Liver (tissue), 9 donors: ENCODE data around the gene GATB. TPM values are rescaled to one million over a fixed set of nuclear protein-coding genes. Genes with fewer than 3 reads are reported as not detected.

ENCODE experiments used
- DNase-seq: peaks from one replicate; pipeline ENCODE4 v3.0.0-alpha.2; 2017; ENCODE audit warnings: low spot score
- H3K27ac ChIP-seq, 2 donors: one replicate each; pipeline ENCODE4 v1.7.0; 2013; ENCODE audit warnings: inconsistent platforms in 2 of 2, low read length in 2 of 2, control low read depth in 1 of 2, low read depth in 1 of 2, mild to moderate bottlenecking in 1 of 2
- H3K27me3 ChIP-seq, 4 donors: one replicate each; pipeline versions ENCODE4 v1.6.1 to v1.7.0; 2013; ENCODE audit warnings: low read length in 3 of 4, inconsistent platforms in 1 of 4, mild to moderate bottlenecking in 1 of 4, moderate library complexity in 1 of 4; ENCODE audit not compliant: control insufficient read depth in 4 of 4, insufficient read depth in 4 of 4
- H3K36me3 ChIP-seq, 4 donors: one replicate each; pipeline versions ENCODE4 v1.6.1 to v1.7.0; 2013; ENCODE audit warnings: low read length in 3 of 4, mild to moderate bottlenecking in 3 of 4, low read depth in 1 of 4, moderate library complexity in 1 of 4; ENCODE audit not compliant: control insufficient read depth in 4 of 4, insufficient read depth in 3 of 4
- H3K4me1 ChIP-seq, 4 donors: one replicate each; pipeline versions ENCODE4 v1.6.1 to v1.7.0; 2013; ENCODE audit warnings: low read length in 3 of 4, mild to moderate bottlenecking in 3 of 4, moderate library complexity in 1 of 4; ENCODE audit not compliant: control insufficient read depth in 4 of 4, insufficient read depth in 4 of 4
- H3K4me3 ChIP-seq, 3 donors: one replicate each; pipeline versions ENCODE4 v1.6.1 to v1.7.0; 2013; ENCODE audit warnings: low read length in 3 of 3, control low read depth in 1 of 3, low read depth in 1 of 3, mild to moderate bottlenecking in 1 of 3
- H3K9ac ChIP-seq, 2 donors: one replicate each; pipeline ENCODE4 v1.7.0; 2013; ENCODE audit warnings: low read length in 2 of 2, mild to moderate bottlenecking in 2 of 2, moderate library complexity in 2 of 2, control low read depth in 1 of 2, low read depth in 1 of 2
- H3K9me3 ChIP-seq, 4 donors: one replicate each; pipeline versions ENCODE4 v1.6.1 to v1.7.0; 2013; ENCODE audit warnings: low read length in 3 of 4; ENCODE audit not compliant: control insufficient read depth in 4 of 4
- ATF3 ChIP-seq: IDR thresholded peaks from 2 replicates; pipeline ENCODE4 v1.6.1; 2016; ENCODE audit warnings: antibody characterized with exemption
- CTCF ChIP-seq: fragments of 150-350 bp; IDR thresholded peaks from 2 replicates; pipeline ENCODE4 v1.5.1; 2017; ENCODE audit warnings: improper control_type of control experiment, low read depth, low read length; ENCODE audit not compliant: missing input control
- EGR1 ChIP-seq, 2 donors: IDR thresholded peaks; 2 replicates each; pipeline ENCODE4 v1.6.1; 2016 to 2018; ENCODE audit warnings: antibody characterized with exemption in 2 of 2, low read depth in 2 of 2
- FOXA1 ChIP-seq: IDR thresholded peaks from 2 replicates; pipeline ENCODE4 v1.6.1; 2016; ENCODE audit warnings: antibody characterized with exemption
- GABPA ChIP-seq, 2 donors: IDR thresholded peaks in 1 of 2; conservative IDR thresholded peaks in 1 of 2; 2 replicates each; pipeline ENCODE4 v1.6.1; 2016; ENCODE audit warnings: antibody characterized with exemption in 2 of 2, mild to moderate bottlenecking in 1 of 2, moderate library complexity in 1 of 2
- HNF4A ChIP-seq, 2 donors: conservative IDR thresholded peaks; 2 replicates each; pipeline ENCODE4 v1.6.1; 2016; ENCODE audit warnings: antibody characterized with exemption in 2 of 2, mild to moderate bottlenecking in 2 of 2
- HNF4G ChIP-seq: IDR thresholded peaks from 2 replicates; pipeline ENCODE4 v1.6.1; 2016; ENCODE audit warnings: antibody characterized with exemption
- JUND ChIP-seq, 2 donors: IDR thresholded peaks; 2 replicates each; pipeline ENCODE4 v1.6.1; 2016; ENCODE audit warnings: antibody characterized with exemption in 2 of 2
- NR2F2 ChIP-seq: IDR thresholded peaks from 2 replicates; pipeline ENCODE4 v1.6.1; 2016; ENCODE audit warnings: antibody characterized with exemption
- RAD21 ChIP-seq, 2 donors: IDR thresholded peaks; 2 replicates each; pipeline ENCODE4 v1.6.1; 2016; ENCODE audit warnings: antibody characterized with exemption in 2 of 2, mild to moderate bottlenecking in 2 of 2
- REST ChIP-seq: IDR thresholded peaks from 2 replicates; pipeline ENCODE4 v1.6.1; 2016; ENCODE audit warnings: antibody characterized with exemption, mild to moderate bottlenecking
- SP1 ChIP-seq: IDR thresholded peaks from 2 replicates; pipeline ENCODE4 v1.6.1; 2018; ENCODE audit warnings: antibody characterized with exemption, mild to moderate bottlenecking
- TAF1 ChIP-seq: conservative IDR thresholded peaks from 2 replicates; pipeline ENCODE4 v1.6.1; 2016; ENCODE audit warnings: antibody characterized with exemption, mild to moderate bottlenecking
- YY1 ChIP-seq: IDR thresholded peaks from 2 replicates; pipeline ENCODE4 v1.6.1; 2016; ENCODE audit warnings: antibody characterized with exemption, mild to moderate bottlenecking
- WGBS: extraction: QIAGEN DNeasy Blood & Tissue Kit; methylation state at CpG from one replicate; pipeline ENCODE4 v1.1.7; 2013; 5-methylcytosine and 5-hydroxymethylcytosine counted together
- polyA plus RNA-seq, 2 donors: library from polyadenylated mRNA; stranded (reverse) in 1 of 2; unstranded in 1 of 2; fragments of 200-250 nt in 1 of 2; fragments of >200 nt in 1 of 2; fragmentation: Nextera tagmentation in 1 of 2; extraction: Ambion mirVana in 1 of 2; gene quantifications; one replicate each; pipeline versions ENCODE4 v1.2.1 to v1.2.3, GENCODE V29; 2013 to 2015
- total RNA-seq, 2 donors: library from RNA; depleted of rRNA; stranded (reverse); fragments of >200 nt; gene quantifications; one replicate each; pipeline ENCODE4 v1.2.3, GENCODE V29; 2014
- TF ChIP-seq, protein P1 (sequence below): IDR thresholded peaks from 2 replicates; pipeline ENCODE4 v1.6.1; 2016; ENCODE audit warnings: antibody characterized with exemption
- TF ChIP-seq, protein P2 (sequence below): IDR thresholded peaks from 2 replicates; pipeline ENCODE4 v1.6.1; 2016; ENCODE audit warnings: antibody characterized with exemption
- donor health status: healthy.
- donor health status: healthy.
- donor health status: healthy.
- donor health status: healthy.
- donor health status: healthy.

GATB gene
- total and polyA plus RNA-seq, 4 donors, result 10.4 to 17.3 (median 12.5) TPM

- no peaks in the 10 kb centered on the region for H3K4me1 ChIP-seq
- 95% methylated on average over 11 of the region's 11 CpGs for WGBS
- peaks cover 0 to 6% (median under 1%) of the 10 kb centered on the region in 4 donors for H3K36me3 ChIP-seq
- no peak overlapping the region for H3K27ac ChIP-seq
- no peaks in the 10 kb centered on the region for H3K9me3 ChIP-seq
- H3K9ac ChIP-seq, result no peak overlapping the region
- DNase-seq, result no peak
- H3K4me3 ChIP-seq, result no peak overlapping the region
- TF ChIP-seq, protein P1, sequence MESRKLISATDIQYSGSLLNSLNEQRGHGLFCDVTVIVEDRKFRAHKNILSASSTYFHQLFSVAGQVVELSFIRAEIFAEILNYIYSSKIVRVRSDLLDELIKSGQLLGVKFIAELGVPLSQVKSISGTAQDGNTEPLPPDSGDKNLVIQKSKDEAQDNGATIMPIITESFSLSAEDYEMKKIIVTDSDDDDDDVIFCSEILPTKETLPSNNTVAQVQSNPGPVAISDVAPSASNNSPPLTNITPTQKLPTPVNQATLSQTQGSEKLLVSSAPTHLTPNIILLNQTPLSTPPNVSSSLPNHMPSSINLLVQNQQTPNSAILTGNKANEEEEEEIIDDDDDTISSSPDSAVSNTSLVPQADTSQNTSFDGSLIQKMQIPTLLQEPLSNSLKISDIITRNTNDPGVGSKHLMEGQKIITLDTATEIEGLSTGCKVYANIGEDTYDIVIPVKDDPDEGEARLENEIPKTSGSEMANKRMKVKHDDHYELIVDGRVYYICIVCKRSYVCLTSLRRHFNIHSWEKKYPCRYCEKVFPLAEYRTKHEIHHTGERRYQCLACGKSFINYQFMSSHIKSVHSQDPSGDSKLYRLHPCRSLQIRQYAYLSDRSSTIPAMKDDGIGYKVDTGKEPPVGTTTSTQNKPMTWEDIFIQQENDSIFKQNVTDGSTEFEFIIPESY, result no peak
- no peaks in the 10 kb centered on the region for H3K27me3 ChIP-seq
Observed at GRCh38 chr4:151676301-151676700, 84.5 kb downstream of the GATB start.

DNA sequence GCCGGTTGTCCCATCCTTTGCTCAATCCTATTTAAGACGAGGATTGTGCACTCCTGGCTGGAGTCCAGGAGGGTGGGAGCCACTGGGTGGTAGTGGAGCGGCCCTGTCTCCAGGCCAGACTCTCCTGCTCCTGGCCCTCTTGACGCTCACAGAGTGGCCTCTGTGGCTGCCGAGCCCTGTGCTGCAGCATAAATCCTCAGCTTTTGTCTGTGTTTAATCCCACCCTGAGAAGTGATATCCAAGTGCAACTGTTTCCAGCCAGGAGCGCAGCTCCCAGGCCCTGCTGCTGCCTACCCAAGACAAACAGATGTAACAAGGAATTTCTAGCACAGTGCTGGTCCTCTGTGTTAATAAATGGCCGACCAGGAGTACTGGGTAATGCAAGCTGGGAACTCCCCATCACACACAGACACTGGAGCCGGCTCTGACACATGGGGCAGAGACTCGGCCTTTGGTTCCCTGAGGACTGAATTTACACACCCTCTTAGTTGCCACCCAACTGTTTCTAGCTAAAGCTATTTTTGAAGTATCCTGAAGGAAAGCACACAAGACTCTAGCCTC lies 85.3 kb downstream of the GATB start:
- H3K9ac ChIP-seq, result no peak overlapping the region
- no peak for DNase-seq
- peaks cover 0 to 6% (median 2%) of the 10 kb centered on the region in 4 donors for H3K36me3 ChIP-seq
- no peaks in the 10 kb centered on the region for H3K27me3 ChIP-seq
- H3K9me3 ChIP-seq, result no peaks in the 10 kb centered on the region
- TF ChIP-seq, protein P1, result no peak
- TF ChIP-seq NR2F2 (no peak), JUND (IDR thresholded peaks at IDR 0.05) (no peak), SP1 (no peak), REST (no peak), ATF3 (no peak), GABPA (IDR thresholded peaks at IDR 0.05 in 1 of 2, conservative IDR thresholded peaks at IDR 0.05 in 1 of 2) (no peak), CTCF (no peak), TAF1 (no peak), YY1 (no peak), FOXA1 (no peak), HNF4A (conservative IDR thresholded peaks at IDR 0.05) (no peak), HNF4G (no peak), EGR1 (IDR thresholded peaks at IDR 0.05; ENCODE audit: low read depth in 2 of 2) (no peak), RAD21 (IDR thresholded peaks at IDR 0.05) (no peak)
- TF ChIP-seq, protein P2, sequence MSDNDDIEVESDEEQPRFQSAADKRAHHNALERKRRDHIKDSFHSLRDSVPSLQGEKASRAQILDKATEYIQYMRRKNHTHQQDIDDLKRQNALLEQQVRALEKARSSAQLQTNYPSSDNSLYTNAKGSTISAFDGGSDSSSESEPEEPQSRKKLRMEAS, result no peak
- WGBS, result 90% methylated on average over 9 of the region's 9 CpGs
- no peak overlapping the region for H3K27ac ChIP-seq
- no peaks in the 10 kb centered on the region for H3K4me1 ChIP-seq
- H3K4me3 ChIP-seq, result no peak overlapping the region
